ENCODE data around the gene TMEM229B.

TMEM229B gene

DNA sequence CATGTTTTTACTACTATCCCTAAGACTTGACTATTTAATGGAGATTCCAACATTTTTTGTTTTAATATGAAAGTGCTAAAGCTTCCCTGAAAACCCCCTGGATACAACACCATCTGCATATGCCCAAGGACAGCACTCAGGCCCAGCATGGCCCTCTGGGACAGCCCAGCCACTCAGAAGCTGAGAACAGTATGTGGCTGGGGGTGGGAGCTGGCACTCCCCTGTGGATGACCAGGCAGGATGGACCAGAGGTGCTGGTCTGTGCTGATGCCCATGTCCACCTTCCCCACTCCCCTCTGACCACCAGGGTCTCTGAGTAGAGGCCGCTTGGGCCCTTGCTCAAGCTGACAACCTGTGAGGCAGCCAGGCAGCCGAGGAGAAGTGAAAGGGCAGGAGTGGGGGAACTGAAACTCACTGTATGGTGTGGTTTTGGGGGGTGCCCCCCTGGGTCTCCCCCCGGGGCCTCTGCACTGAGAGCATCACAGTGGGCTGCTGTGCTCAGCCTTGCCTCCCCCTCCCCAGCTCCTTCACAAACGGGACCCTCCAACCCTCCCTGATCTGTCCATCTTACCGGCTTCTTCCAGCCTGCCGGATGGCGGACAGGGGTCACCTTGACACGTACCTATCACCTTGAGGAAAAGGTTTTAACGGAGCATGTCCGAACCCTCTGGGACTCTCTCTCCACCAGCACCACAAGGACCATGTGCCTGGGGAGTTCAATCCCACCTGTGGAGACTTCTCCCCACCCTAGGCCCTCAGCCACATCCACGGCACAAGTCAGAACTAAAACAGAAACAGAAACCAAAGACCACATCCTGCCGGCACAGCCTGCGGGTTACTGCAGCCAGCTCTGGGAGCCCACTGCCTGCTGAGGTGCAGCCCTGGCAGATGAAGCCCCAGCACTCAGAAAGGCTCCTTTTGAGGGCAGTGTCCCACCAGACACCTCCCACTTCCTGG, at the start of gene TMEM229B:
TSS of gene TMEM229B (minus strand) at position 785 of the 957 bp plus-strand sequence. CDS start 14,798 bp downstream, outside the sequence.
- TF ChIP-seq EP300 (IDR thresholded peaks at IDR 0.05; ENCODE audit: borderline replicate concordance) (no peak), CREB1 (IDR thresholded peaks at IDR 0.05; ENCODE audit: low read depth) (no peak), EGR1 (IDR thresholded peaks at IDR 0.05) (no peak), RAD21 (IDR thresholded peaks at IDR 0.05; ENCODE audit: low read depth) (no peak), TEAD4 (IDR thresholded peaks at IDR 0.05) (no peak), TAF1 (IDR thresholded peaks at IDR 0.05; ENCODE audit: low read depth) (no peak), YY1 (IDR thresholded peaks at IDR 0.05; ENCODE audit: low read depth) (no peak), TCF12 (IDR thresholded peaks at IDR 0.05; ENCODE audit: low read depth) (no peak)
- TF ChIP-seq, protein P1, sequence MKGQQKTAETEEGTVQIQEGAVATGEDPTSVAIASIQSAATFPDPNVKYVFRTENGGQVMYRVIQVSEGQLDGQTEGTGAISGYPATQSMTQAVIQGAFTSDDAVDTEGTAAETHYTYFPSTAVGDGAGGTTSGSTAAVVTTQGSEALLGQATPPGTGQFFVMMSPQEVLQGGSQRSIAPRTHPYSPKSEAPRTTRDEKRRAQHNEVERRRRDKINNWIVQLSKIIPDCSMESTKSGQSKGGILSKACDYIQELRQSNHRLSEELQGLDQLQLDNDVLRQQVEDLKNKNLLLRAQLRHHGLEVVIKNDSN (IDR thresholded peaks at IDR 0.05), result no peak

DNA sequence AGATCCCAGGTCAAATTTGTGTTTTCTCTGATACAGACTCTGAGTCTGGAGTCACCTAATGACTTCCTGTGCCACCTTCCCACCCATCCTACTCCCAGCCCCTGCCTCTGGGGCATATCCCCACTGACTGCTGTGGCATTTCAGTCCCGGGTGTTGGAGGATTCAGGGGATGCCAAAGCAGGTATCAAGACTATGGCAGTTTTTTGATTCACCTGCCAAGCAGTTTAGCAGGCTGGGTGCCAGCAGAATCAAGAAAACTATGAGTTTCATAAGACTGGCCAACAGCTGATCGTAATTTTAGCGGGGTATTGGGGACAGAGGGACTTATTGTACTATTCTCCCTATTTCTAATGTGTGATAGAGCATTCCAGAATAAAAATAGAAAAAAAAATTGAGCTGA, 49.2 kb upstream of the TMEM229B start:
- TF ChIP-seq CREB1 (IDR thresholded peaks at IDR 0.05; ENCODE audit: low read depth) (no peak), TAF1 (IDR thresholded peaks at IDR 0.05; ENCODE audit: low read depth) (no peak), YY1 (IDR thresholded peaks at IDR 0.05; ENCODE audit: low read depth) (no peak), TCF12 (IDR thresholded peaks at IDR 0.05; ENCODE audit: low read depth) (no peak), TEAD4 (IDR thresholded peaks at IDR 0.05) (no peak), EGR1 (IDR thresholded peaks at IDR 0.05) (no peak), EP300 (IDR thresholded peaks at IDR 0.05; ENCODE audit: borderline replicate concordance) (no peak)
- TF ChIP-seq, protein P2, sequence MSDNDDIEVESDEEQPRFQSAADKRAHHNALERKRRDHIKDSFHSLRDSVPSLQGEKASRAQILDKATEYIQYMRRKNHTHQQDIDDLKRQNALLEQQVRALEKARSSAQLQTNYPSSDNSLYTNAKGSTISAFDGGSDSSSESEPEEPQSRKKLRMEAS (IDR thresholded peaks at IDR 0.05), result no peak

DNA sequence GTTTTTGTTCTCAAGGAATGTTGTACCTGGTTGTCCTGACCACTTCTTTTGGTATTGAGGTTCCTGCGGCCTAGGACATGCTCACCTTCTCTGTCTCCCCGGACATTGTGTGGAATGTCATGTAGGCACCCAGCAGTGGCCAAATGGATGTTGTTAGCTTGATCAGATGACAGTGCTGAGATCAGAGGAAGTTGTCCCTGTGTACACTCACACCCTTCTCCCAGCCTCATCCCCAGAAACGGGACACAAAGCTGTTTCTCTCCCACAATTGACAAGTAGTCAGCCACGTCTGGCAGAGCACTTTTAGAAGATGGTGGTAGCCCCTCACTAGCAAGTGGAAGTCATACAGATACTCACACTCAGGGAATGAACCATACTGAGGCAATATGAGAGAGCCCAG, 47.6 kb upstream of the TMEM229B start:
- TF ChIP-seq, protein P1 (IDR thresholded peaks at IDR 0.05), result no peak
- no peak for TF ChIP-seq TCF12 (IDR thresholded peaks at IDR 0.05; ENCODE audit: low read depth)
- TF ChIP-seq, protein P2 (IDR thresholded peaks at IDR 0.05), result no peak
- TF ChIP-seq, protein P3, sequence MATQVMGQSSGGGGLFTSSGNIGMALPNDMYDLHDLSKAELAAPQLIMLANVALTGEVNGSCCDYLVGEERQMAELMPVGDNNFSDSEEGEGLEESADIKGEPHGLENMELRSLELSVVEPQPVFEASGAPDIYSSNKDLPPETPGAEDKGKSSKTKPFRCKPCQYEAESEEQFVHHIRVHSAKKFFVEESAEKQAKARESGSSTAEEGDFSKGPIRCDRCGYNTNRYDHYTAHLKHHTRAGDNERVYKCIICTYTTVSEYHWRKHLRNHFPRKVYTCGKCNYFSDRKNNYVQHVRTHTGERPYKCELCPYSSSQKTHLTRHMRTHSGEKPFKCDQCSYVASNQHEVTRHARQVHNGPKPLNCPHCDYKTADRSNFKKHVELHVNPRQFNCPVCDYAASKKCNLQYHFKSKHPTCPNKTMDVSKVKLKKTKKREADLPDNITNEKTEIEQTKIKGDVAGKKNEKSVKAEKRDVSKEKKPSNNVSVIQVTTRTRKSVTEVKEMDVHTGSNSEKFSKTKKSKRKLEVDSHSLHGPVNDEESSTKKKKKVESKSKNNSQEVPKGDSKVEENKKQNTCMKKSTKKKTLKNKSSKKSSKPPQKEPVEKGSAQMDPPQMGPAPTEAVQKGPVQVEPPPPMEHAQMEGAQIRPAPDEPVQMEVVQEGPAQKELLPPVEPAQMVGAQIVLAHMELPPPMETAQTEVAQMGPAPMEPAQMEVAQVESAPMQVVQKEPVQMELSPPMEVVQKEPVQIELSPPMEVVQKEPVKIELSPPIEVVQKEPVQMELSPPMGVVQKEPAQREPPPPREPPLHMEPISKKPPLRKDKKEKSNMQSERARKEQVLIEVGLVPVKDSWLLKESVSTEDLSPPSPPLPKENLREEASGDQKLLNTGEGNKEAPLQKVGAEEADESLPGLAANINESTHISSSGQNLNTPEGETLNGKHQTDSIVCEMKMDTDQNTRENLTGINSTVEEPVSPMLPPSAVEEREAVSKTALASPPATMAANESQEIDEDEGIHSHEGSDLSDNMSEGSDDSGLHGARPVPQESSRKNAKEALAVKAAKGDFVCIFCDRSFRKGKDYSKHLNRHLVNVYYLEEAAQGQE (IDR thresholded peaks at IDR 0.05; ENCODE audit: low read depth), result no peak
- no peak for TF ChIP-seq ZBTB7A (IDR thresholded peaks at IDR 0.05; ENCODE audit: low read depth)
- no peak for TF ChIP-seq NFIC (IDR thresholded peaks at IDR 0.05)
- no peak for TF ChIP-seq CEBPB (IDR thresholded peaks at IDR 0.05)
- no peak for TF ChIP-seq EGR1 (IDR thresholded peaks at IDR 0.05)
- TF ChIP-seq TAF1 (IDR thresholded peaks at IDR 0.05; ENCODE audit: low read depth), result no peak
- TF ChIP-seq EP300 (IDR thresholded peaks at IDR 0.05; ENCODE audit: borderline replicate concordance), result no peak
- TF ChIP-seq FOXM1 (IDR thresholded peaks at IDR 0.05; ENCODE audit: borderline replicate concordance, low read depth), result no peak
- TF ChIP-seq CREB1 (IDR thresholded peaks at IDR 0.05; ENCODE audit: low read depth), result no peak
- no peak for TF ChIP-seq YY1 (IDR thresholded peaks at IDR 0.05; ENCODE audit: low read depth)
- TF ChIP-seq TEAD4 (IDR thresholded peaks at IDR 0.05), result no peak
- no peak for TF ChIP-seq RAD21 (IDR thresholded peaks at IDR 0.05; ENCODE audit: low read depth)

DNA sequence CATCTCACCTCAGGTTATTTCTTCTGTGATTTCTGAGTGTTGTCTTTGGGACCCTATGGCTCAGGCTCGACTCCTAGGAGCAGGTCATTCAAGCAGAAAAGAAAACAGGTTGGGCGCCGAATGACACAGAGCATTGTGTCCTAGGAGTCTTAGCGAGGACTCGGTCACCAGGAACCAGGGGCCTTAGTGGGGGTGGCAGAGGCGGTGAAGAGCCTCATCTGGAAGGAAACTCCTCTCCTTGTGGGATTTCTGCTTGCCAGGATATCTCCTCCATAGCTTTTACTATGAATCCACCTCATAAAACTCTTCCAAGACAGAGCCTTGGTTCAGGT, 45.2 kb upstream of the TMEM229B start:
- TF ChIP-seq TEAD4 (IDR thresholded peaks at IDR 0.05), result no peak
- TF ChIP-seq, protein P3 (IDR thresholded peaks at IDR 0.05; ENCODE audit: low read depth), result no peak
- TF ChIP-seq, protein P2 (IDR thresholded peaks at IDR 0.05), result no peak
- TF ChIP-seq CREB1 (IDR thresholded peaks at IDR 0.05; ENCODE audit: low read depth), result no peak
- no peak for TF ChIP-seq RAD21 (IDR thresholded peaks at IDR 0.05; ENCODE audit: low read depth)
- TF ChIP-seq TCF12 (IDR thresholded peaks at IDR 0.05; ENCODE audit: low read depth), result no peak
- TF ChIP-seq EP300 (IDR thresholded peaks at IDR 0.05; ENCODE audit: borderline replicate concordance), result no peak
- TF ChIP-seq ZBTB7A (IDR thresholded peaks at IDR 0.05; ENCODE audit: low read depth), result no peak

DNA sequence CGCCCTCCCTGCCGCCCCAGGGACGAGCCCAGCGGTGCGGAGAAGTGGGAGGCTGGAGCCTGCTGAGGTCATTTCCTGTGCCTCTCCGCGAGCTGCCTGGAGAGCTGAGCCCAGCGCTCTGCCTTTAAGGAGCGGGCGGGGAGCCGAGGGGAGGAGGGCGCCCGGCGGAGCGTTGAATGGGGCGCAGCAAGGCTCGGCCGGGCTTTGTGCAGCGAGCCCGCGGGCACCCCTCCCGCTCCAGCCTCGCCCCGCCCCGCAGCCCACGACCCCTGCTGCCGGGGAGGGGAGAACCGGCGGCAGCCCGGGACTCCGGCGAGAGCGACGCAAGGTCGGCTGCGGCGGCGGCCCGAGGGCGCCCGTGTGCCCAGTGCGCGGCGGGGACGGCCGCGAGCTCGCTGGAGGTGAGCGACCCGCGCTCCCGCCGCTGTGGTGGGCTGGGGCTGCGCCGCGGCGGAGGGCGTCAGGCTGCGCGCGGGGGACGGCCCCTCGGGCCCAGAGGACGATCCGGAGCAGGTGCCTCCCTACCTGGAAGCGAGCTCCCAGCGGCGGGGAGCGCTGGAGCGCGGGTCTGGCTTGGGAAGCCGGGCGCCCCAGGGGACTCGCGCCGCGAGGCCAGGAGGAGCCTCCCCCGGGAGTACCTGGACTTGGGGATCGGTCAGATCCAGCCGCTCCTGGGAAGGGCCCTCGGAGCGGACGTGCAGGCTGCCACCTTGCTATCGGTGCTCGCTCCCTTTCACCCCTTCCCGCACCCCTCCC, 44.7 kb upstream of the TMEM229B start, which contains the start of gene PLEKHH1:
TSS of gene PLEKHH1 (plus strand) at position 293 of the 756 bp plus-strand sequence. CDS start 8,578 bp downstream, outside the sequence.
- TF ChIP-seq RAD21 (IDR thresholded peaks at IDR 0.05; ENCODE audit: low read depth) (no peak), CEBPB (IDR thresholded peaks at IDR 0.05) (no peak), TCF12 (IDR thresholded peaks at IDR 0.05; ENCODE audit: low read depth) (peak; percentile 46; the same call in 1 of the 2 replicates), NFIC (IDR thresholded peaks at IDR 0.05) (peak; percentile 24; the same call in 1 of the 2 replicates), TEAD4 (IDR thresholded peaks at IDR 0.05) (no peak), EP300 (IDR thresholded peaks at IDR 0.05; ENCODE audit: borderline replicate concordance) (peak; percentile 41; the same call in 1 of the 2 replicates), CREB1 (IDR thresholded peaks at IDR 0.05; ENCODE audit: low read depth) (peak; percentile 39; the same call in 1 of the 2 replicates)
- TF ChIP-seq, protein P1 (IDR thresholded peaks at IDR 0.05), result 0 out of 2 replicates have a peak, but pooled peaks have one; percentile 7
- TF ChIP-seq, protein P3 (IDR thresholded peaks at IDR 0.05; ENCODE audit: low read depth), result no peak
- TF ChIP-seq, protein P2 (IDR thresholded peaks at IDR 0.05), result peak; percentile 40; the same call in 1 of the 2 replicates
